OCI-LY3 (cell line): ENCODE data around the gene YPEL1.

Experiments
- H2AFZ ChIP-seq: fragments of 200-600, 300-600 bp; shearing (Covaris generic); 2 replicates; pipeline ENCODE4 v1.6.0; 2014; ENCODE audit warnings: antibody characterized with exemption, low read depth, low read length
- H3K27ac ChIP-seq: fragments of 200-600, 300-600 bp; sonication (generic); 2 replicates; pipeline ENCODE4 v1.5.1; 2014; ENCODE audit warnings: mild to moderate bottlenecking, low read length, moderate library complexity, mixed read lengths
- H3K27me3 ChIP-seq: fragments of 200-600, 300-600 bp; sonication (generic); 2 replicates; pipeline ENCODE4 v1.6.1; 2014; ENCODE audit warnings: low read depth, low read length, mixed read lengths
- H3K36me3 ChIP-seq: fragments of 200-600, 300-600 bp; sonication (generic); replicated peaks from 2 replicates; pipeline ENCODE3; 2014; ENCODE audit warnings: low read depth, low read length, mixed read lengths
- H3K4me1 ChIP-seq: fragments of 300-600, 200-600 bp; sonication (generic); 2 replicates; pipeline ENCODE4 v1.6.1; 2014; ENCODE audit warnings: low read length, mixed read lengths
- H3K4me2 ChIP-seq: fragments of 200-600, 300-600 bp; sonication (generic); 2 replicates; pipeline ENCODE4 v1.6.1; 2014; ENCODE audit warnings: low read length, mixed read lengths
- H3K4me3 ChIP-seq: fragments of 300-600, 200-600 bp; sonication (generic); 2 replicates; pipeline ENCODE4 v1.5.1; 2014; ENCODE audit warnings: antibody characterized with exemption, mild to moderate bottlenecking, low read length, moderate library complexity
- H3K79me2 ChIP-seq: fragments of 300-600, 200-600 bp; shearing (Covaris generic); 2 replicates; pipeline ENCODE4 v1.6.1; 2014; ENCODE audit warnings: mild to moderate bottlenecking, low read length, mixed read lengths
- H3K9ac ChIP-seq: fragments of 300-600, 200-600 bp; shearing (Covaris generic); 2 replicates; pipeline ENCODE4 v1.6.0; 2014; ENCODE audit warnings: mild to moderate bottlenecking, low read length, moderate library complexity
- H3K9me3 ChIP-seq: fragments of 200-600, 300-600 bp; shearing (Covaris generic); 2 replicates; pipeline ENCODE4 v1.6.1; 2014; ENCODE audit warnings: low read length, mixed read lengths; ENCODE audit not compliant: insufficient read depth
- H4K20me1 ChIP-seq: fragments of 200-600, 300-600 bp; sonication (generic); 2 replicates; pipeline ENCODE4 v1.6.1; 2016; ENCODE audit warnings: low read length, mixed read lengths; ENCODE audit not compliant: insufficient read depth
- EZH2phosphoT487 ChIP-seq: fragments of 200-600 bp; shearing (Covaris generic); IDR thresholded peaks from 2 replicates; pipeline ENCODE4 v1.6.1; 2018; ENCODE audit warnings: antibody characterized with exemption, mixed run types, low read depth
- TF ChIP-seq, protein P1 (sequence below): fragments of 200-600, 300-600 bp; sonication (generic); IDR thresholded peaks from 2 replicates; pipeline ENCODE4 v1.5.1; 2014; ENCODE audit warnings: antibody characterized with exemption, low read length, low read depth

Gene YPEL1

GRCh38 chr22:21690401-21690801 lies 45.2 kb downstream of the YPEL1 start:
- Histone ChIP-seq H3K9ac (no peak overlapping the region), H3K27ac (no peak overlapping the region), H3K27me3 (no peaks in the 10 kb centered on the region), H4K20me1 (peaks cover 13% of the 10 kb centered on the region; the same call in 1 of the 2 replicates), H3K4me3 (no peak overlapping the region), H3K4me2 (peak overlapping the region; percentile 36), H3K4me1 (peaks cover 28% of the 10 kb centered on the region), H3K79me2 (no peaks in the 10 kb centered on the region), H3K36me3 (peaks cover 27% of the 10 kb centered on the region), H3K9me3 (no peaks in the 10 kb centered on the region), H2AFZ (no peak overlapping the region)
- TF ChIP-seq, protein P1, sequence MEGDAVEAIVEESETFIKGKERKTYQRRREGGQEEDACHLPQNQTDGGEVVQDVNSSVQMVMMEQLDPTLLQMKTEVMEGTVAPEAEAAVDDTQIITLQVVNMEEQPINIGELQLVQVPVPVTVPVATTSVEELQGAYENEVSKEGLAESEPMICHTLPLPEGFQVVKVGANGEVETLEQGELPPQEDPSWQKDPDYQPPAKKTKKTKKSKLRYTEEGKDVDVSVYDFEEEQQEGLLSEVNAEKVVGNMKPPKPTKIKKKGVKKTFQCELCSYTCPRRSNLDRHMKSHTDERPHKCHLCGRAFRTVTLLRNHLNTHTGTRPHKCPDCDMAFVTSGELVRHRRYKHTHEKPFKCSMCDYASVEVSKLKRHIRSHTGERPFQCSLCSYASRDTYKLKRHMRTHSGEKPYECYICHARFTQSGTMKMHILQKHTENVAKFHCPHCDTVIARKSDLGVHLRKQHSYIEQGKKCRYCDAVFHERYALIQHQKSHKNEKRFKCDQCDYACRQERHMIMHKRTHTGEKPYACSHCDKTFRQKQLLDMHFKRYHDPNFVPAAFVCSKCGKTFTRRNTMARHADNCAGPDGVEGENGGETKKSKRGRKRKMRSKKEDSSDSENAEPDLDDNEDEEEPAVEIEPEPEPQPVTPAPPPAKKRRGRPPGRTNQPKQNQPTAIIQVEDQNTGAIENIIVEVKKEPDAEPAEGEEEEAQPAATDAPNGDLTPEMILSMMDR, result no peak
- TF ChIP-seq EZH2phosphoT487, result no peak

DNA sequence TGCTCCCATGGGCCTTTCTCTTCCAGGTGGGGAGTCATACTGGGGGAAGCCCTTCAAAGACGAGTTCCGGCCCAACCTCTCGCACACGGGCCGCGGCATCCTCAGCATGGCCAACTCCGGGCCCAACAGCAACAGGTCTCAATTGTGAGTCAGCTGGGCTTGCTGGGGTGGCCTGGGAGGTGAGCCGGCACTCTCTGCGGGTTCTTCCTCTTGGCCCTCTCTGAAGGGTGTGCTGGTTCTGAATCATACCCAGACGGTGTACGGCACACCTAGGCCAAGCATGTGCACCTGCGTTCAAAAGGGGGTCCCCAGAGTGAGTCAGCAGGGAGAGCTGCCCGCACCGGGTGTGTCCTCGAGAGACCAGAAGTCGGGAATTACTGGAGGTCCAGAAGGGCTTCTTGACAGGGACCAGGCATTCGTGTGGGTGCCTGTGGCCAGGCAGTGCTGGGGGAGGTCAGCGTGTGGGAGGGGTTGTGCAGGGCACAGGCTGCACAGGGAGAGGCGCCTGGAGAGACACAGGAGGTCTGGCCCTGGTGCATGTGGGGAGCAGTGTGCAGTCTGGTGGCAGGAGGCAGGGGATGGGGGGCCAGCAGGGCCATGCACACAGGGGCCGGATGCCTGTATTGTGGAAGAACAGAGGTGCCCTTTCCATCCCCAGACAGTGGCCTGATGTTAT lies 46.8 kb downstream of the YPEL1 start:
- Histone ChIP-seq H3K36me3 (peaks cover 33% of the 10 kb centered on the region), H3K4me3 (no peak overlapping the region), H3K79me2 (no peaks in the 10 kb centered on the region), H2AFZ (no peak overlapping the region), H3K27me3 (no peaks in the 10 kb centered on the region), H3K9me3 (no peaks in the 10 kb centered on the region), H3K4me2 (peak overlapping the region; percentile 39), H3K4me1 (peaks cover 28% of the 10 kb centered on the region), H3K9ac (no peak overlapping the region), H4K20me1 (peaks cover 13% of the 10 kb centered on the region; the same call in 1 of the 2 replicates), H3K27ac (no peak overlapping the region)
- TF ChIP-seq, protein P1, result no peak
- TF ChIP-seq EZH2phosphoT487, result no peak

DNA sequence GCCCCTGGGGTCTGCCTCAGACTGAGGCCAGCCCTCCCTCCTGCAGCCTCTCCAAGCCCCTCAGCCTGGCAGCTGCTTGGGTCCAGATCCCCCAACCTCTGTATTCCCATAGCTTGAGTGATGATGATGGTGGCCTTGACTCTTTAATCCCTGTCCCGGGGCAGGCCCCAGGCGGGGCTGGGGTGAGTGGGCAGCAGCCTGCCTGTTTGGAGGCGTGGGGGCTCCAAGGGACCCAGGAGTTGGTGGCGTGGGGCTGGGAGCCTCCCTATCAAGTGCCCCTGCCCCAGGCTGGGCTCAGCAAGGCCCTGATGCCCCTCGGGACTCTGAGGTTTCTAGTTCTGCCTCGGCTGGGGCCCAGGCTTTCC lies 47.3 kb downstream of the YPEL1 start:
- no peaks in the 10 kb centered on the region for H3K9me3 ChIP-seq
- peaks cover 28% of the 10 kb centered on the region for H3K4me1 ChIP-seq
- H3K36me3 ChIP-seq, result peaks cover 31% of the 10 kb centered on the region
- H4K20me1 ChIP-seq, result peaks cover 13% of the 10 kb centered on the region; the same call in 1 of the 2 replicates
- no peaks in the 10 kb centered on the region for H3K27me3 ChIP-seq
- TF ChIP-seq EZH2phosphoT487, result no peak
- TF ChIP-seq, protein P1, result no peak
- H2AFZ ChIP-seq, result no peak overlapping the region
- H3K4me2 ChIP-seq, result peak overlapping the region; percentile 39
- H3K4me3 ChIP-seq, result no peak overlapping the region
- H3K79me2 ChIP-seq, result no peaks in the 10 kb centered on the region
- no peak overlapping the region for H3K9ac ChIP-seq
- no peak overlapping the region for H3K27ac ChIP-seq

GRCh38 chr22:21687685-21688259 lies 47.8 kb downstream of the YPEL1 start:
- Histone ChIP-seq H2AFZ (no peak overlapping the region), H3K4me2 (no peak overlapping the region), H3K27ac (no peak overlapping the region), H3K79me2 (no peaks in the 10 kb centered on the region), H3K9me3 (no peaks in the 10 kb centered on the region), H4K20me1 (peaks cover 13% of the 10 kb centered on the region; the same call in 1 of the 2 replicates), H3K4me3 (no peak overlapping the region), H3K9ac (no peak overlapping the region), H3K4me1 (peaks cover 28% of the 10 kb centered on the region), H3K36me3 (peaks cover 34% of the 10 kb centered on the region), H3K27me3 (no peaks in the 10 kb centered on the region)
- TF ChIP-seq EZH2phosphoT487, result no peak
- TF ChIP-seq, protein P1, result no peak
